GM19023 (cell line): Measurements from ENCODE around the gene PGBD5.

Experiments used
- ATAC-seq: cut with Tn5 transposase; IDR thresholded peaks from one replicate; pipeline ENCODE4 v1.9.1; 2021; ENCODE audit warnings: mild to moderate bottlenecking, moderate library complexity; ENCODE audit not compliant: unreplicated experiment

Gene PGBD5

DNA sequence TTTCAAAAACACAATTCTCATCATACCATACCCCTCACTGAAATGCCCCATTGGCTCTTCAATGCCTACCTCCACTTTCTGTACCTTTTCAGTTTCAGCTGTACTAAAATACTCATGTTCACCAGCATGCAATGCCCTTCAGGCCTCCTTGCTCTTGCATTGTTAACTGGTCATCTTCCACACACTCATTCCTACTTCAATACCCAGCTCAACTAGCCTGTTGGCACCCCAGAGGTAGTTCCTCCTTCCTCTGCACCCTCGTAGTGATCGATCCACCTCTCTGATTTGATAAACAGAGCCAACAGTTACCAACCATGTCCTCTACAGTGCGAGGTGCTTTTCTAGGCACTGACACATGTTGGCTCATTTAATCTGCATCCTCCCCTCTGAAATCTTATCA is 46.7 kb downstream of the PGBD5 start:
- ATAC-seq = no peak

DNA sequence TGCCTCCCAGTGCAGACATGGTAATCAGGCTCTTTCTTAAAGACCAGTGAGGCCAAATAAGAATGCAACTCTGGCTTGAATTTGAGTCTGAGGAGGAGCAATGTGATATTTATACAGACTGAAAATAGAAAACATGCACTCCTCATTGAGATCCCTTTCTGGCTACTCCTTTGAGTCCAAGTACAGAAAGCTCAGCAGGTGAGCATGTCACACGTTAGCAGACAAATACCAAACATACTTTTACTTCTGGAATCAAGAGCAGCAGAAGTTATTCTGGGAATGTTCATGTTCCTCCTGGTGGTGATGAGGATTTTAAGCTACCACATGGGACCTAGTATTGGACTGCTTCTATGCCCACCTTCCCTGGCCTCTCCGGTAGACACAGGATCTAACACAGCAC is 48.3 kb downstream of the PGBD5 start:
- no peak for ATAC-seq

DNA sequence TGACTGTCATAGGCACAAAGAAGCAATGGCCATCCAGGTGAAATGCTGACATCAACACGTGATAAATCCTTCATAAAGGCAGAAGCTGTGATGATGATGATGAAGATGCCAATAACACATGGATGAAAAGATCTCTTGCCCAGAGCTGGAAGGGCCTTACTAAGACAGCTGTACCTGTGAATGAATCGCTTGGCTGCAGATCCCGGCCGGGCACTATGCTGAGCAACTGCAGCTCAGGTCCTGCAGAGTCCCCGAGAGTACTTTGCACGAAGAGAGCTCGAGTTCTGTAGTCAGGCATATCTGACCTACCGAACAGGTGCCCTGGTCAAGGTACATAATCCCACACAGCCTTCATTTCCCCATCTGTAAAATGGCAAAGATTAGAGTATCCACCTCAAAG is 48.8 kb downstream of the PGBD5 start:
- no peak for ATAC-seq

DNA sequence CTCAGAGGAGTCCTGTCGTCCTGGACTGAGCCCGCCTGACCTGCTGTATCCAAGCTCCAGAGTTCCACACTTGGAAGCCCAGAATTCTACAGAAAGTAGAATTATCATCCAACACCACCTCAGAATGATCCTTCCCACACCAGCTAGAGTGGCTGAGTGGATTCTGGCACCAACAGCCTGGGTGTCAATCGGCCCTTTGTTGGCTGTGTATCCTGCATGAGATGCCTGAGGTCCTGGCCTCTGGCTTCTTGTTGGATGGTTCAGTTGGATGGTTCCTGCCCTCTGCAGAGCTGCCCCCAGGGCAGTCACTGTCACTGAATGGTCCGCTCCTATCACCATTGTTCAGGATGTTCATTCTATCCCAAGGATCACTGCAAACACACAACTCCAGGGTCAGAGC is 49.8 kb downstream of the PGBD5 start:
- ATAC-seq = no peak

DNA sequence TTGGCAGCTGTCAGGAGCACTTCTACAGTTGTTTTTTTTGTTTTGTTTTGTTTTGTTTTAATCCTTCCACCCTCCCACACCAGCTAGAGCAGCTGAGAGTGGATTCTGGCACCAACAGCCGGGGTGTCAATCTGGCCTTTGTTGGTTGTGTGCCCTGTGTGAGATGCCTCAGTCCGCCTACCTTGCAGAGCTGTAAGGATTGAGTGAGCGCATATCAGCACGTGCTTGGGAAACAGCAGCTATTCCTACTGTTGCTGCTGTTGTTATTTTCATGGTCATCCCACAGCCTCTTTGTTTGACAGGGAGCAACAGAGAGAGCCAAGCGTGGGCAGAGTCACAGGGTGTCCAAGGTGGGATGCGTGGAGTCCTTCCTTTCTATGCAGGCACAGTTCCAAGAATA is 50.4 kb downstream of the PGBD5 start:
- ATAC-seq = no peak

DNA sequence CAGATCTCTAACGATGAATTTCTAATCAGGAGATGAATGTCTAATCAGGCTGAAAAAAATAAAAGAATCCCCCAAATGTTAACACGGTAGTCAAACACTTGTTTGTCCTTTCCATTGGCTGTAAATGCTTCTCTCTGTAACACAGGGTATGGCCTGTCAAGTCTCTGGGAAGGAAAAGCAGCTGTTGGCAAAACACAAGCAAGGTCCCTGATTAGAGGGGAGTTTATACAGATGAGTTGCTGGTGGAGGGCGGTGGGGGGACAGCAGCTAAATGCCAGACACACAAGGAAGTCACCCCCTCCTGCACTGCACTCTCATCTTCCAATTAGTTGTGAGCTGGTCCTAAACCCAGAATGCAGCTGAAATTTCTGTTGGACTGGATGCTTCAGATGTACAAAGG is 51.0 kb downstream of the PGBD5 start:
- ATAC-seq = no peak

DNA sequence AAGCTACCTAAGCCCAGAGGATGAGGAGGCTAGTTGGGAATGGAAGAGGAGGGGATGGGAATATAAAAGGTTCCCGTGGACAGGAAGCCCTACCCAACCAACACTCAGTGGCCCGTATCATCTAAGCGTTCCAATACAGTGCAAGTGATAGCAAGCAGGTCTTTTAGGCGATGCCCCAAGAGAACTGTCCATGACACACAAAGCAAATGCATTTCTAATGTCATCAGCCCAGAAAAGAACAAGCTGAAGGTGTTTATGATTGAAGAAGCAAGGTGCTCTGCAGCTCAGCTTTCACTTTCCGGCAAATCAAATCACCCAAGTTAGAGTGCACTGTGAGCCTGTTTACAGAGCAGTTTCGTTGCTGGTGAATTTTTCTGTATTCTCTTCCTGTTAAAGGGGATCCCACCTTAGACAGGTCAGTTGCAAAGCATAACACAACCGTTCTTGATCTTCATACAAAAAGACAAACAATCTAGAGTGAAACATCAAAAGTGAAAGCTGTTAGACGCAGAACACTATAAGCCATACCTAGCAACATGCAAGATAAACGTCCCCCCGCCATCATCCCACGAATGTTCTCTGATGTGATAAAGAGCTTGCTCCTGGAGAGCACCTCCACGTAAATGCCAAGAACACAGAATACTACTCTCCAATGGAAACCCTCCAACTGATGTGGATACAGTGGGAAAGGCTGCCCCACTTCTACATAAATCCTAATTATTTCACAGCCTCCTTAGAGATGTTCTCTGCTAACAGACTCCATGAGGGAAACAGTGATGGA is 54.0 kb downstream of the PGBD5 start:
- ATAC-seq = no peak

DNA sequence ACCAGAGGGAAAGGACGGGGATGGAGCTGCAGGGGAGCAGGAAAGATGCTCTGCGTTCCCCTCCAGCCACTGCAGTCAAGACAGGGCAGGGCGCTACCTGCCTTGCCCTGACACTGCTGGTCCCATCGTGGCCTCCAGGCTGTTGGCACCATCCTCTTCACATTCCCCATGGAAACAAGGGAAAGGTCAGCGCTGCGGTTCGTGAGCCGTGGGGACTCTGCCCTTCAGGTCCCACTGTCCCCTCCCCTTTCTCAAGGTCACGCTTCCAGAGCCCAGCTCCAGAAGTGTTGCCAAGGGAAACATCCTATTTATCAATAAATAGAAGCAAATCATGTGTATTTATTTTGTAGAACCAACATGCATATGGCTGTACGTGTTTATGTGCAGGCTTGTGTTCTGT is 56.0 kb downstream of the PGBD5 start:
- no peak for ATAC-seq

DNA sequence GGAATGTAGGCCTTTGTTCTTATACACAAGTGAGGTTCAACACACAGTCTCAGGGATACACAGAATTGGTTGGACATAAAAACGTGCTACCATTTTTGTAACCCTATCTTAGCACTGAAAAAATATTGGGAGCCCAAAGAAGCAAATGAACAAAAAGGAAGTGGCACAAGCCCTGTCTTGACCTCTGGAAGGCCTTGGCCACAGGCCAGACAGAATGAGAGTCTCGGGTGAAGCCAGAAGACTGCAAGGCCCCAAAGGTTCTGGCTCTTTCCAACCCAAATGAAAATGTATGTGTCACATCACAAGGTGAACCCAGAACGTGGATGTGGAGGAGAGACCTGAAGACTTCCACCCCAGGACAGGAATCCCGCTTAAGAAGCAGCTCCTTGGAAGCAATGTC is 57.3 kb downstream of the PGBD5 start:
- no peak for ATAC-seq

DNA sequence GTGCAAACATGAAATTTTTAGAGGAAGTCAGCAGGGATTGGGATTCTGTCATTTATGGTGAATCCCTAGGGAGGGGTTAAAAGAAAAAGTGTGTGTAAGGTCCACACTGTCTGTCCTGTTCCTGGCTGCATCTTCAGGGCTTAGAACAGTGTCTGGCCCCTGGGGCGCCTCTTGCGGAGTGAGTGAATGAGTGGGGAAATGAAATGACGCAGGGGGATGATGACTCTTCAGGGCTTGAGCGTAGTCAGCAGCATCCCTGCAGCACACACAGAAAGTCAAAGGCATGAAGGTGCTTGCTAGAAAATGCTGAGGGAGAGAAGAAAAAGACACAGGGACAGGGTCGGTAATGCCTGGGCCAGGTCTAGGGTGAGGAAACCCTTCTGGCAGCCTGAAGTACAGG is 57.8 kb downstream of the PGBD5 start:
- no peak for ATAC-seq

DNA sequence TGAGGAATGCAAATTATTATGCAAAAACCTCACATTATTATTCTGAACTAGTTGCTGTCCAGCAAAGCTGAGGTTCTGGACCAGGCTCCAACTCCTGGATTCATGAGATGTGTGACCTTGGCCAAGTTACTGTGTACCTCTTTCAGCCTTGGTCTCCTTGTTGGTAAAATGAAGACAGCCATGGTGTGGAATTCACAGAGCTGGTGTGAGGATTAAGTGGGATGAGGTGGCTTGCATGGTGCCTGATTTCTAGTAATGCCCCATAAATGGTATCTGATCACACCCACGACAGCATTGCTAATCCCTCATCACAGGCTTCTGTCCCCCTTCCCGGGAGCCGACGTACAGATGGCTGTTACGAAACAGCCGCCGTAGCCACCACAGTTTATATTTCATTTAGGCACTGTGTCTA is 59.6 kb downstream of the PGBD5 start:
- ATAC-seq = no peak

DNA sequence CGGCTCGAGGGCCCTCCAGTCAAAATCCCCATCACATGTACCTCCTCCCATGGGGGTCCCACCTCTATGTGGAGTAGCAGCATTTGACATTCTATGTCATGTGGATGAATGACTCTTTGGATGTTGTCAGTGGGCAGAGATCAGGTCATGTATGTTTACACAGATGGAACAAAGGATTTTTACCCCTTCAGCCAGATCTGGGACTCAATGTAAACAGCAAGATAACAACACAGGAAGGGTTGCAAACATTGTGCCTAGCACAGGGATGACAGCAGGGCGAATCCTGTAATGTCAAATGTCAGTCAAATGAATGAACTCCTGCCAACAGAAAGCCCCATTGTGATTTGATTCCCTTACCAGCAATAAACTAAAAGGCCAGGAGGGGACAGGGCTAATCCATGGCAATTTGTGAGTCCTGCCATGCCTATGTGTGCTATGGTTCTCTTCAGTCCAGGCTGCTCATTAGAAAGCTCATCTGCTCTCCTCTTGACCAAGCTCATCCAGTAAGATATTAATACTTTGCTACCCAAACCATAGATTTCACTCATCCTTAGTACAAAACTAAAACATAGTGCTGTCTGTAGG is 60.3 kb downstream of the PGBD5 start:
- ATAC-seq = no peak

DNA sequence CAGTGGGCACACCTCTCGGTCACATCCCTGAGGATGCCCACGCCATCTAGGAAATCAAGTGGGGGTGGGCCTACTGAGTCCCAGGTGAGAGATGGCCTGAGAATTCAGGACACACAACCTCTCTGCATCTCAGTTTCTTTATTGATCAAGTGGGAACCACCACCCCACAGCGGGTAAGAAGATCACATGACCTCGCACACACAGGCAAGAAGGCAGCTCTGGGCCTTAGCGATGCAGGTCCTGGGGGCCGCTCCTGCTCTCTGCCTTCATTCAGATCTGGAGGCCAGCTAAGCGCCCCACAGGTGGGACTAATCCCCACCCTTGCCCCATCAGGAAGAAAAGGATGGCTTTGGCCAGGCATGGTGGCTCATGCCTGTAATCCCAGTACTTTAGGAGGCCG is 63.2 kb downstream of the PGBD5 start:
- no peak for ATAC-seq

DNA sequence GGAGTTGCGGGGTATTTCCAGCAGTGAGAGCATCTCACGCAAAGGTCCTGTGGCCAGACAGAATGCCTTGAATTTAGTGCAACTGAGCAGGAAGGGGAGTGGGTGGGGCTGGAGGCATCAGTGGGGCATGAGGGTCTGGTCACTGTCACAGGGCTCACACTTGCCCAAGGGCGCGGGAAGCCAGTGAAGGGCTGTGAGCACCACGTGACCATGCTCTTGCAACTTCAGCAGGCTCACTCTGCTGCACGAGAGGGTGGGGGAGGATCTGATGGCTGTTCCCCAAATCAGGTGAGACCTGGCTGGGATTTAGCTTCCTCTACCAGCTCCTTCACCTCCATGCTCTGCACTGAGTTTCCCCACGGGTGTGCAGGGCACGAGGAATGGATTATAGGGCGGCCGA is 64.2 kb downstream of the PGBD5 start:
- ATAC-seq = no peak

DNA sequence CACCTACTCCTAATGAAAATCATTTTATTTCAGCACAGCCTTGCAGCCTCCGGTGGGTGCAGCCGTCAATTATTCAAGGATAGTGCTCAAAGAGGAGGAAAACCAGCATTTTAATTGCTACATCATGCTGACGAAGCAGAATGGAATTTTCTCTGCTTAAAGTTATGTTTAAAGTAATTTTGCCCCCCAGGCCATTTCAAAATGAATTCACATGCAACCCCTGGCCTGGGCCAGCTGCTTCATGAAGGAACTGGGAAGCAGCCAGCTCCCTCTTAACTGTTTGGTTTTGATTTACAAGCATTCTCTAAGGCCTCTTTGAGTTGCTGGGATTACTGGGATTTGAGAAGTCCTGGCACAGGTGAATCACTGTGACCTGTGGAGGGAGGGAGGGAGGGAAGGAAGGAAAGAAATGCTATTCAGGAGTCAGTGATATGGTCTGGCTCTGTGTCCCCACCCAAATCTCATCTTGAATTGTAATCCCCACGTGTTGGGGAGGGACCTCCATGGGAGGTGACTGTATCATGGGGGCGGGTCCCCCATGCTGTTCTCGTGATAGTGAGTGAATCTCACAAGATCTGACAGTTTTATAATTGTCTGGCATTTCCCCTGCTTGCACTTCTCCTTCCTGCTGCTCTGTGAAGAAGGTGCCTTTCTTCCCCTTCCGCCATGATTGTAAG is 66.0 kb downstream of the PGBD5 start:
- no peak for ATAC-seq

DNA sequence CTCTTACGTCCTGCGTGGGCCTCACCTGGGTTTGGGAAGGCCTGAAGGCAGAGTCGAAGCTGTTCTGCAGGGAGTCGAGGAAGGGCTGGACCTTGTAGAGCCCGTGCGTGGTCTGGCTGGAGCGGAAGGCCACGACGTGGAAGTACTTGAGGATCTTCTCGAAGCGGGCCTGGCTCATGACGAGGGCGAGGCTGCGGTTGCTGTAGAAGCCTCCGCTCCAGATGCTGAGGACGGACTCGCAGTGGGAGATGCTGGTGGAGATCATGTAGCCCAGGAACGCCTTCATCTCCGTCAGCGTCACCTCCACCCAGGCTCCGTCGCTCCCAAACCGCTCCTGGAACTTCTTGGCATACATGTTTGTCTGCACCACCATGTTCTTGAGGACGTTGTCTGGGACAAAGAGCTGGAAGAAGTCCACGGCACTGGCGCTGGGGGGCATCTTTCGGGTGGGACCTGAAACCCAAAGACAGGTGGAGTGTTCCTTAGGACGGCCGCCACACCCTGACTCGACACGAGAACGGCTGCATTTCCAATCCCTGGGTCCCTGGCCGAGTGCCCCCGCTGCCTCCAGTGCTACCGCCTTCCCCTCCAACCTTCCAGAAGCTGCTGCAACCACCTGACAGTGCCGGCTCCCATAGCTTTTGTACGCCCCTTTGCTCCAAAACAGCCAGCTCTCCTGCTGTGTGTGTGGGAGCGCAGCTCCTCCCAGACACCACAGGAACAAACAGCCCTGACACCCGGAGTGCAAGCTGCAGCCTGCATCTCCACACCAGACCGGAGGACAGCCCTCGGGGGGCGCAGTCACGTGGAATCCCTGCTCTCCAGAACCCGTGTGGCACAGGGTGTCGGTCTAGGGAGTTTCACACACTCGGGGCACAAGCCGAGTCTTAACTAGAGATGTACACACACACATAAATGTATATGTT is 69.0 kb downstream of the PGBD5 start:
- ATAC-seq = no peak

DNA sequence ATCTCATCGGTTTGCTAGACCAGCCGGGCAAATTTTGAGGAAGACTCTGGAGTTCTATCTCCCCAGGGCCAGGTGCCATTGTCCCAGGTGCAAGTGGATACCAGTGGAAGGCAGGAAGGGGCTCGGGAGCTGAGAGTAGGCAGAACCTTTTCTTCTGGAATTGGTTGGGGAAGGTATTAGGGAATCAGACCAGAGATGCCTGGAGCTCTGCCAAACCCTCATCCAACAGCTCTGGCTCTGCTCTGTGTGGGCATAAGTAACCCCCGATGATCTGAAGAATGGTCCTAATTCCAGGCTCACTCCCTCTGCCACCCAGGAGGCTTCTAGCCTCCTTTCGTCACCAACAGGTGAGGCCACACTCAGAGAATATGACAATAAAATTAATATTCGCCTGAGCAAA is 69.9 kb downstream of the PGBD5 start:
- no peak for ATAC-seq

DNA sequence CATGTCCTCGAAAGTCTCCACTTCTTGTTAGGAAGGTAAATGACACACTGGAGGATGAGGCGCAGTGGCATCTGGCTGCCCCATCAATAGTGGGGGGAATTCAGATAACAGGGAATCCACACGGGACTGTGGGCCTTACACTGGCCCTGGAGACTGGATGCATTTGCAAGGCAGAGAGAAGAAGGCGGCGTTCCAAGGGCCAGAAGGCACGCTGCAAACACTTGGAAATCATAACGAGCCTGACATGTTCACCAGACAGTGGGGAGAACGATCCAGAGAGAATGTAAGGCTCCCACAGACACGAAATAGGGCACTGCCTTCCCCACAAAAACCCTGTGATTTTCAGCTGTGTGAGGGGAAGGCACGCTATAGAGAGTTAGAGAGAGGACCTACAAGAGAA is 70.5 kb downstream of the PGBD5 start:
- no peak for ATAC-seq

DNA sequence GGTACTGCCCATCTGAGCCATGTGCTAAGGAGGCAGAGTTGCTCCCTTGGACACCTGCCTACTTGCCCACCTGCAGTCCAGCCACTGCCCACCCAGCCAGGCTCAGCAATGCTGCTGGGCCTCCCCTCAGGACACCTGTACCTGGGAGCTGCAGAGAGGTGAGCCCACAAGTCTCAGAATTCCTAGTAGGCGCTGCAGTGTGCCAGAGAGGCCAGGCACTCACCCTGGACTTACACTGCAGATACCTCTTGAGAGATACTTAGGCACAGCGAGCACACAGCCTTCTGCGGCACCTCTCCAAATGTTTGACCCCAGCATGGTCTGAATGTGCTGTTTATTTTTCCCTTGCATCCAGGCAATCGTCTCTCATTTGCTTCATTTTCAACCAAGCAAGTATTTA is 71.0 kb downstream of the PGBD5 start:
- no peak for ATAC-seq

DNA sequence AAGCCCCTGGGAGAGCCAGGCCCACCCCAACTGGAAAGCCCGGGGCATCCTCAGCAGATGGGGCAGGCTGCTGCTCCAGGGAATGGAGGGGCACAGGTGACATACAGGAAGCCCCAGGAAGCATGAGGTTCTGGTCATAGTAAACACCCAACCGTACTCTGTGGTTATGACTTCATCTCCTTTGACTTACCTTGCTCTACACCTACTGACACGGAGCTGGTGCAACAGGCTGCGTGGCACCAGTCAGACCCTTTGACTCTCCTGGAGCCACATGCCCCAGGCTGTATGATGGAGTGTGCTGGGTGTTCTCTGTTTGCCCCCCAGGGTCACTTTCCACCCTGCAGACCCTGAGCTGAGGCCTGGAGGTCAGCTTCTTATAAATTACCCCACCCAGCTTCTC is 72.1 kb downstream of the PGBD5 start:
- no peak for ATAC-seq

DNA sequence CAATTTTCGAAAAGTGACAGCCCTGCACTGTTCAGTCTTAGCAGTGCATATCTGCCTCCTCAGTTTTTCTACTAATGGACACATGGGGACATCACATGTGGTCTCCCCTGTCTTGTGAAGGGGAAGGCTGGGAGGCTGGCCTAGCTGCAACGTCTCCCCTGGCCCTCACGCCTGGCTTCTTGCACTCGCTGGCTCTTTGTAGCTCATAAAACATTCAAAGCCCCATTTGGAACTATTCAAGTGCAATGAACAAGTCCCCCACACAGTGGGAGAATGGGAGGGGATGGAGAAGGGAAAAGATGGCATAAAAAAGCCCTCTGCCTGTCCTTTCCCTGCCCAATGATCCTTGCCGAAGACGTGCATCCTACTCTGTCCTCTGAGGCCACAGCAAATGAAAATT is 73.6 kb downstream of the PGBD5 start:
- no peak for ATAC-seq
